Measurements from ENCODE around the gene MCTP1. TPM values are rescaled to one million over a fixed set of nuclear protein-coding genes. Genes with fewer than 3 reads are reported as not detected.

Gene MCTP1
- total RNA-seq, 2 donors from 2014 or later = 22.1 to 256 TPM

DNA sequence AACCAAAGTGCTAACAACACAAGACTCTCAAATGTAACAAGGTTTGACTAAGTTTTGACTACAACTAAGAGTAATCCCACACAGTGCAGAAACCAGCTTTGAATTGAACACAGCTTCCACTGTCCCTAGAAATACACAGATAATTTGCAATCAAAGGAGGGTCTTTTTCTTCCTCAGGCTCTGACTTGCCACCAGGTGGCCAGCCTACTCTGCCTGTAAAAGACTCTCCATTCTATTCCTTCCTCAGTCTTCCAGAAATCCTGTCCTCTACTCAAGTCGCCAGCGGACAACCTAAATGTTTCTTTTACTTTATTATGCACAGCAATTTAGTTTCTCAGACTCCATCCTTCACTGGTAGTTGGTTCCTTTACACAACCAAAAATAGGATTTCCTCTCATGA, 32.2 kb upstream of the MCTP1 start:
- Histone ChIP-seq H3K27ac (no peak overlapping the region), H3K9me3 (no peaks in the 10 kb centered on the region), H3K4me3 (no peak overlapping the region), H3K27me3 (replicated peaks; ENCODE audit: insufficient read depth) (no peaks in the 10 kb centered on the region), H3K4me1 (ENCODE audit: control insufficient read depth in 1 of 2, low read depth in 2 of 2) (no peaks in the 10 kb centered on the region), H3K36me3 (no peaks in the 10 kb centered on the region)
- DNase-seq (ENCODE audit: low spot score) (no peak), ATAC-seq (ENCODE audit: insufficient number of reproducible peaks, low FRiP score, low read depth) (no peak)
- TF ChIP-seq CTCF (IDR thresholded peaks at IDR 0.05) = no peak

DNA sequence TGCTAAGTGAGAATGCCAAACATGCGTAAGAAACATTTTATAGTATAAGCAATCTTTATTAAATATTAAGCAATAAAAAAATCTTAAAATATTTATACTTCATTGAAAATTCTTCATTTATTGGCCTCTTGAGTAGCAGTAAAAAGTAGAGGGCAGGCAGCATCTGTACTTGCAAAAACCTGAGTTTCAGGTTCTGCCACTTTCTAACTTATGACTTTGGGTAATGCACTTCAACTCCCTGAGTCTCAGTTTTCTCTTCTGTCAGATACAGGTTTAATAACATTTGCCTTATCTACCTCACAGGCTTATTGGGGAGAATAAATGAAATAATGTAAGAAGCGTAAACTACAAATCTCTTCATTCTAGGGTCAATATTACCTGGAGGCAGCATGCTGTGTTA, 19.8 kb upstream of the MCTP1 start:
- TF ChIP-seq CTCF (IDR thresholded peaks at IDR 0.05) = no peak
- ATAC-seq (ENCODE audit: insufficient number of reproducible peaks, low FRiP score, low read depth) (no peak), DNase-seq (ENCODE audit: low spot score) (no peak)
- no peaks in the 10 kb centered on the region for H3K4me1 ChIP-seq (ENCODE audit: control insufficient read depth in 1 of 2, low read depth in 2 of 2)
- no peak overlapping the region for H3K27ac ChIP-seq
- H3K4me3 ChIP-seq = no peak overlapping the region
- H3K36me3 ChIP-seq = no peaks in the 10 kb centered on the region
- no peaks in the 10 kb centered on the region for H3K27me3 ChIP-seq (replicated peaks; ENCODE audit: insufficient read depth)
- no peaks in the 10 kb centered on the region for H3K9me3 ChIP-seq

DNA sequence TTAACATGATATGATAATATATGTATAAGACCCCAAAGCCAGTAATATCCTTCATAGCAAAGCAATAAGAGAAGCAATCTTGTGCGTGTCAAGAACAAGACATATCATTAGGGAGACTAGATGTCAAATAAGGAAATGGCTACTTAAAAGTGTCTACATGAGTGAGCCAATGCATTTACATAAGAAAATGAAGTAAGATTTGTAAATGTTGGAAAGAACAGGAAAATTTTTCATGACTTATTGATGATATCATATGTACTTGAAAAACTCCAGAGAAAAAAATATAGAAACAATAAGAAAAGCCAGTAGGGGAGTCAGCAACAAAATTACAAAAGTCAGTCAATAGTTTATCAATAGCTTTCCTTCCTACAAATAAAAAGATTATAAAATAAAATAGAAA, 13.8 kb upstream of the MCTP1 start:
- TF ChIP-seq CTCF (IDR thresholded peaks at IDR 0.05) = no peak
- H3K27ac ChIP-seq = no peak overlapping the region
- no peak for ATAC-seq (ENCODE audit: insufficient number of reproducible peaks, low FRiP score, low read depth)
- no peak for DNase-seq (ENCODE audit: low spot score)
- H3K27me3 ChIP-seq (replicated peaks; ENCODE audit: insufficient read depth) = no peaks in the 10 kb centered on the region
- H3K9me3 ChIP-seq = no peaks in the 10 kb centered on the region
- H3K36me3 ChIP-seq = no peaks in the 10 kb centered on the region
- no peak overlapping the region for H3K4me3 ChIP-seq
- H3K4me1 ChIP-seq (ENCODE audit: control insufficient read depth in 1 of 2, low read depth in 2 of 2) = no peaks in the 10 kb centered on the region

DNA sequence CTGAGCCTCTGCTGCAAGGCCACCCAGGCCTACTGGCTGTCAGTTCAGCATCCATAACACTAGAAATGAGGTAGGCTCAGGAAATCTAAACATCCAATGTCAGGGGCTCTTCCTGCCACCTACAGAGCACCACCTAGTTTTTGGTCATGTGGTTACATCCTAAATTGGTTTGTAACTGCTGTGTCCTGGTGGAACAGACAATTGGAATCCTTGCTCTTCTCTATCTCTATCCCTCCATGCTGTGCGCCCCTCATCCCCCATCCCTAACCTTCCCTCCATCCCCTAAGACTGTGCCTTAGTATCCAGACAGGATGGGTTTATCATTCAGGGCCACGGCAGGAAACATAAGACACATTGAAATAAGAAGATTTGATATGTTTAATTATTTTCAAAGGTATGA, 11.4 kb upstream of the MCTP1 start:
- Histone ChIP-seq H3K27ac (no peak overlapping the region), H3K9me3 (no peaks in the 10 kb centered on the region), H3K36me3 (no peaks in the 10 kb centered on the region), H3K4me1 (ENCODE audit: control insufficient read depth in 1 of 2, low read depth in 2 of 2) (no peaks in the 10 kb centered on the region), H3K27me3 (replicated peaks; ENCODE audit: insufficient read depth) (no peaks in the 10 kb centered on the region), H3K4me3 (no peak overlapping the region)
- ATAC-seq (ENCODE audit: insufficient number of reproducible peaks, low FRiP score, low read depth) = no peak
- DNase-seq (ENCODE audit: low spot score) = no peak
- TF ChIP-seq CTCF (IDR thresholded peaks at IDR 0.05) = no peak

DNA sequence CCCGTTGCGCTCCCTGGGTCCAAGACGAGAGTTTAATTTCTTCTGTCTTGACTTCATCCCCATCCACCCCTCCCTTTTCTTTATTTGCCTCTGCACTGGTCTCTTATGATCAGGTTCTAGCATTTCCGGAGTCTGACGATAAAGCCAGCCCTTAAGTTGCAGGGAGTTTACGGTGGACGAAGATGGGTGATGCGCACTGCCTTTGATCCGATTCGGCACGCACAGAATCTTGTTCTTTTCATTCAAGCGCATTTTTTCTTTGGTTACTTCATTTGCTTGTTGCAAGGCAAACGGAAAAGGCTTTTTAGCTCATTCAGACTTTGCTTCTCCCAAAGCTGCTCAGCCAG, 488 bp upstream of the MCTP1 start:
- ATAC-seq (ENCODE audit: insufficient number of reproducible peaks, low FRiP score, low read depth) (no peak), DNase-seq (ENCODE audit: low spot score) (no peak)
- H3K27ac ChIP-seq = no peak overlapping the region
- no peaks in the 10 kb centered on the region for H3K9me3 ChIP-seq
- H3K4me1 ChIP-seq (ENCODE audit: control insufficient read depth in 1 of 2, low read depth in 2 of 2) = peaks cover 5 to 19% of the 10 kb centered on the region in 2 donors
- TF ChIP-seq CTCF (IDR thresholded peaks at IDR 0.05) = no peak
- no peaks in the 10 kb centered on the region for H3K36me3 ChIP-seq
- H3K27me3 ChIP-seq (replicated peaks; ENCODE audit: insufficient read depth) = no peaks in the 10 kb centered on the region
- H3K4me3 ChIP-seq = peak overlapping the region; percentile 74
